ENCODE measurements around the gene FOXO1. TPM values are rescaled to one million over a fixed set of nuclear protein-coding genes. Genes with fewer than 3 reads are reported as not detected.

Gene FOXO1
- total RNA-seq, 1 experiment from 2014 or later, result 12.2 TPM

DNA sequence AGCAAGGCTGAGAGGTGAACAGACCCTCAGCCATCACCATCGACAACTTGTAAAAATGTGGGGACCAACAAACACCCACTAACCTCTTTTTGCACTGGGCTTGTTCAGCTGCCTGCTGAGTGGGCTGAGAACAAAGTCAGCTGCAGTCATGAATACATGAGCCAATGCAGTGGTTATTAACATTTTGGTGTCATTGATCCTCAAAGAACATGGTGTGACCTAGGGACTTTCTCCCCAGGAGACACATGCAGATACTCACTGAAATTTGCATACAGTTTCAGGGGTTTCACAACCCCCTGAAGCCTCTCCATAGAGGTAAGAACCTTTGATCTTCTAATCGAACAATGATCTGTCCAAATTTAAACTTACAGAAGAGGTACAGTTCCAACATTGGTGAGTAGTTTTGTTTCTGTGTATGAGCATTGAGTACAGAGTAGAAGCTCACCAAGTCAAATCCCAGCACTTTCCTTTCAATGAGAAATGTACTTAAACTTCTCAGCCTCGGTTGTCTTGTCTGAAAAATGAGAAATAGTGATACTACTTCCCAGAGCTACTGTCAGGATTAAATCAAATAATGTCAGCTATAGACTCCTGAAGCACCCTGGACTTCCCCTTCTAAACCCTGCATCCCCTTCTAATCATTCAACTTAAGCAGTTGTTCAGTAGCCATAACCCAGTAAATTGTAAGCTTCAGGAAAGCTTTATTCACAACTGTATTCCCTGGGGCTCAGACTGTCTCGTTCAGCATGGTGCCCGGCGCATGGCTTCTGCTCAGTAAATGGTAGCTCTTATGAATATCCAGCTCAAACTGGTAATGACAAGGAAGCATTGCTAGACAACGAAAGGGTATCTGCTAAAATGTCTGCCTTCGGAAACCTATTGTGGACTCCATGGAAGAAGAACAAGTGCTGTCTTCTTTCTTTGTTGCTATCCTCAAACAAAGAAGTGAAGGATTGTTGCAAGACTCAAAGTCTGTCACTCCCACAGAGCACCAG, 148.7 kb downstream of the FOXO1 start:
- RAD21 ChIA-PET (ENCODE audit: low non-redundant PET in 1 of 2, low total read pairs in 2 of 2, uncharacterized antibody in 2 of 2, unreplicated experiment in 2 of 2), result no interaction called here

DNA sequence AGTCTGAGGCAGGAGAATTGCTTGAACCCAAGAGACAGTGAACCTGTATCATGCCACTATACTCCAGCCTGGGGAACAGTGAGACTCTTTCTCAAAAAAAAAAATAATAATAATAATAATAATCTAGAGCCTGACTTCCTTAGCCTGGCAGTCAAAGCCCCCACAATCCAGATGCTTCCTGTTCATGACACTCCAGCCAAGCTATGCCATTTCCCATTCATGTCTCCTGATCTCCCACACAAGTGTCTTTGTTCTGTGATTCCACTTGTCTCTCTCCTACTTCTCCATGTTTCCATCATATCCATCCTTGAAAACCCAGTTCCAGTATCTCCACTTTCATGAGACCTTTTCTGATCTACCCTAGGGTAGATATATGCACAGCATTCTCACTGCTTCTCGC, 150.7 kb downstream of the FOXO1 start:
- H3K79me2 ChIP-seq (ENCODE audit: insufficient read depth, low read length), result no peaks in the 10 kb centered on the region
- ChIA-PET RAD21 (ENCODE audit: low non-redundant PET in 1 of 2, low total read pairs in 2 of 2, uncharacterized antibody in 2 of 2, unreplicated experiment in 2 of 2) (no interaction called here), POLR2A (no interaction called here), CTCF (no interaction called here)
- no peak for ATAC-seq
- no peak overlapping the region for H3K27ac ChIP-seq (ENCODE audit: low read depth, low read length)
- no peaks in the 10 kb centered on the region for H3K9me3 ChIP-seq (ENCODE audit: control insufficient read depth in 1 of 2, insufficient read depth in 1 of 2, low read depth in 1 of 2, low read length in 2 of 2)
- no peaks in the 10 kb centered on the region for H4K20me1 ChIP-seq (ENCODE audit: insufficient read depth)
- intact Hi-C loops (cut with micrococcal nuclease), result no loop called here
- no peaks in the 10 kb centered on the region for H3K9me2 ChIP-seq (ENCODE audit: insufficient read depth)
- no TSS peak for BruUV-seq (replicated peaks)
- no peak overlapping the region for H2AFZ ChIP-seq (ENCODE audit: low read depth, low read length, poor library complexity, severe bottlenecking)
- no peak overlapping the region for H3K4me2 ChIP-seq (ENCODE audit: low read length)
- no peak overlapping the region for H3K9ac ChIP-seq (ENCODE audit: low read length)
- TF ChIP-seq EZH2phosphoT487 (IDR thresholded peaks at IDR 0.05; ENCODE audit: borderline replicate concordance), result no peak
- no peak for TF ChIP-seq TCF7L2 (IDR thresholded peaks at IDR 0.05; ENCODE audit: borderline replicate concordance, extremely low read depth, insufficient read depth, insufficient read length)
- no peak for TF ChIP-seq SRF (IDR thresholded peaks at IDR 0.05; ENCODE audit: low read depth)
- TF ChIP-seq, protein P1, sequence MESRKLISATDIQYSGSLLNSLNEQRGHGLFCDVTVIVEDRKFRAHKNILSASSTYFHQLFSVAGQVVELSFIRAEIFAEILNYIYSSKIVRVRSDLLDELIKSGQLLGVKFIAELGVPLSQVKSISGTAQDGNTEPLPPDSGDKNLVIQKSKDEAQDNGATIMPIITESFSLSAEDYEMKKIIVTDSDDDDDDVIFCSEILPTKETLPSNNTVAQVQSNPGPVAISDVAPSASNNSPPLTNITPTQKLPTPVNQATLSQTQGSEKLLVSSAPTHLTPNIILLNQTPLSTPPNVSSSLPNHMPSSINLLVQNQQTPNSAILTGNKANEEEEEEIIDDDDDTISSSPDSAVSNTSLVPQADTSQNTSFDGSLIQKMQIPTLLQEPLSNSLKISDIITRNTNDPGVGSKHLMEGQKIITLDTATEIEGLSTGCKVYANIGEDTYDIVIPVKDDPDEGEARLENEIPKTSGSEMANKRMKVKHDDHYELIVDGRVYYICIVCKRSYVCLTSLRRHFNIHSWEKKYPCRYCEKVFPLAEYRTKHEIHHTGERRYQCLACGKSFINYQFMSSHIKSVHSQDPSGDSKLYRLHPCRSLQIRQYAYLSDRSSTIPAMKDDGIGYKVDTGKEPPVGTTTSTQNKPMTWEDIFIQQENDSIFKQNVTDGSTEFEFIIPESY (IDR thresholded peaks at IDR 0.05; ENCODE audit: extremely low read depth, insufficient replicate concordance, low read length), result no peak
- TF ChIP-seq, protein P2, sequence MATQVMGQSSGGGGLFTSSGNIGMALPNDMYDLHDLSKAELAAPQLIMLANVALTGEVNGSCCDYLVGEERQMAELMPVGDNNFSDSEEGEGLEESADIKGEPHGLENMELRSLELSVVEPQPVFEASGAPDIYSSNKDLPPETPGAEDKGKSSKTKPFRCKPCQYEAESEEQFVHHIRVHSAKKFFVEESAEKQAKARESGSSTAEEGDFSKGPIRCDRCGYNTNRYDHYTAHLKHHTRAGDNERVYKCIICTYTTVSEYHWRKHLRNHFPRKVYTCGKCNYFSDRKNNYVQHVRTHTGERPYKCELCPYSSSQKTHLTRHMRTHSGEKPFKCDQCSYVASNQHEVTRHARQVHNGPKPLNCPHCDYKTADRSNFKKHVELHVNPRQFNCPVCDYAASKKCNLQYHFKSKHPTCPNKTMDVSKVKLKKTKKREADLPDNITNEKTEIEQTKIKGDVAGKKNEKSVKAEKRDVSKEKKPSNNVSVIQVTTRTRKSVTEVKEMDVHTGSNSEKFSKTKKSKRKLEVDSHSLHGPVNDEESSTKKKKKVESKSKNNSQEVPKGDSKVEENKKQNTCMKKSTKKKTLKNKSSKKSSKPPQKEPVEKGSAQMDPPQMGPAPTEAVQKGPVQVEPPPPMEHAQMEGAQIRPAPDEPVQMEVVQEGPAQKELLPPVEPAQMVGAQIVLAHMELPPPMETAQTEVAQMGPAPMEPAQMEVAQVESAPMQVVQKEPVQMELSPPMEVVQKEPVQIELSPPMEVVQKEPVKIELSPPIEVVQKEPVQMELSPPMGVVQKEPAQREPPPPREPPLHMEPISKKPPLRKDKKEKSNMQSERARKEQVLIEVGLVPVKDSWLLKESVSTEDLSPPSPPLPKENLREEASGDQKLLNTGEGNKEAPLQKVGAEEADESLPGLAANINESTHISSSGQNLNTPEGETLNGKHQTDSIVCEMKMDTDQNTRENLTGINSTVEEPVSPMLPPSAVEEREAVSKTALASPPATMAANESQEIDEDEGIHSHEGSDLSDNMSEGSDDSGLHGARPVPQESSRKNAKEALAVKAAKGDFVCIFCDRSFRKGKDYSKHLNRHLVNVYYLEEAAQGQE (IDR thresholded peaks at IDR 0.05; ENCODE audit: low read depth), result no peak
- TF ChIP-seq EGR1 (IDR thresholded peaks at IDR 0.05; ENCODE audit: low read depth), result no peak
- TF ChIP-seq ZFX (IDR thresholded peaks at IDR 0.05), result no peak
- TF ChIP-seq POLR2A (IDR thresholded peaks at IDR 0.05; ENCODE audit: borderline replicate concordance, extremely low read depth, insufficient read depth, insufficient read length), result no peak
- TF ChIP-seq FOSL1 (IDR thresholded peaks at IDR 0.05; ENCODE audit: low read depth), result no peak
- TF ChIP-seq ELF1 (IDR thresholded peaks at IDR 0.05; ENCODE audit: borderline replicate concordance, low read depth), result no peak
- TF ChIP-seq, protein P3, sequence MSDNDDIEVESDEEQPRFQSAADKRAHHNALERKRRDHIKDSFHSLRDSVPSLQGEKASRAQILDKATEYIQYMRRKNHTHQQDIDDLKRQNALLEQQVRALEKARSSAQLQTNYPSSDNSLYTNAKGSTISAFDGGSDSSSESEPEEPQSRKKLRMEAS (IDR thresholded peaks at IDR 0.05), result no peak
- TF ChIP-seq CBX3 (IDR thresholded peaks at IDR 0.05; ENCODE audit: low read depth), result no peak
- no peak for DNase-seq (ENCODE audit: low read depth, low spot score)
- peaks cover 0 to 6% of the 10 kb centered on the region in 2 experiments; a peak in 1 of 4 replicates for H3K4me1 ChIP-seq (ENCODE audit: control insufficient read depth in 1 of 2, insufficient read depth in 2 of 2, low read length in 2 of 2)
- H3K27me3 ChIP-seq (ENCODE audit: insufficient read depth, low read length), result no peaks in the 10 kb centered on the region
- no peak overlapping the region for H3K4me3 ChIP-seq (replicated peaks in 1 of 2; ENCODE audit: low read depth in 1 of 2, low read length in 2 of 2)
- H3K36me3 ChIP-seq (ENCODE audit: control insufficient read depth in 1 of 2, insufficient read depth in 2 of 2, low read length in 2 of 2), result no peaks in the 10 kb centered on the region

More for the DNA sequence above, 148.7 kb downstream of the FOXO1 start:
- intact Hi-C loops (cut with micrococcal nuclease), result no loop called here
- TF ChIP-seq SP1 (IDR thresholded peaks at IDR 0.05; ENCODE audit: low read depth), result no peak
- no peak for TF ChIP-seq FOSL1 (IDR thresholded peaks at IDR 0.05; ENCODE audit: low read depth)
- TF ChIP-seq ZFX (IDR thresholded peaks at IDR 0.05), result no peak
- no peak for TF ChIP-seq SIN3A (IDR thresholded peaks at IDR 0.05; ENCODE audit: low read depth)
- no peak for TF ChIP-seq CBX3 (IDR thresholded peaks at IDR 0.05; ENCODE audit: low read depth)
- TF ChIP-seq EZH2 (IDR thresholded peaks at IDR 0.05), result no peak
- Histone ChIP-seq H3K27me3 (ENCODE audit: insufficient read depth, low read length) (no peaks in the 10 kb centered on the region), H3K4me2 (ENCODE audit: low read length) (no peak overlapping the region), H3K9me2 (ENCODE audit: insufficient read depth) (no peaks in the 10 kb centered on the region), H3K4me3 (replicated peaks in 1 of 2; ENCODE audit: low read depth in 1 of 2, low read length in 2 of 2) (no peak overlapping the region), H3K9ac (ENCODE audit: low read length) (no peak overlapping the region), H4K20me1 (ENCODE audit: insufficient read depth) (no peaks in the 10 kb centered on the region), H3K4me1 (ENCODE audit: control insufficient read depth in 1 of 2, insufficient read depth in 2 of 2, low read length in 2 of 2) (peaks cover 0 to 6% of the 10 kb centered on the region in 2 experiments; a peak in 1 of 4 replicates), H3K36me3 (ENCODE audit: control insufficient read depth in 1 of 2, insufficient read depth in 2 of 2, low read length in 2 of 2) (no peaks in the 10 kb centered on the region), H3K9me3 (ENCODE audit: control insufficient read depth in 1 of 2, insufficient read depth in 1 of 2, low read depth in 1 of 2, low read length in 2 of 2) (no peaks in the 10 kb centered on the region), H3K27ac (ENCODE audit: low read depth, low read length) (no peak overlapping the region), H3K79me2 (ENCODE audit: insufficient read depth, low read length) (no peaks in the 10 kb centered on the region), H2AFZ (ENCODE audit: low read depth, low read length, poor library complexity, severe bottlenecking) (no peak overlapping the region)
- CTCF ChIA-PET, result no interaction called here
- no peak for DNase-seq (ENCODE audit: low read depth, low spot score)
- POLR2A ChIA-PET, result no interaction called here
- no TSS peak for BruUV-seq (replicated peaks)
- no peak for ATAC-seq

Data from HCT116 (cell line).